Measurements from ENCODE around the gene TANGO2. TPM values are rescaled to one million over a fixed set of nuclear protein-coding genes. Genes with fewer than 3 reads are reported as not detected.
A peak's percentile ranks its signal among the peaks of the same experiment; 100 is the strongest.

Gene TANGO2
- polyA plus RNA-seq, 1 of the 3 experiments (the other 2 are of a cell fraction): 20.7 TPM

DNA sequence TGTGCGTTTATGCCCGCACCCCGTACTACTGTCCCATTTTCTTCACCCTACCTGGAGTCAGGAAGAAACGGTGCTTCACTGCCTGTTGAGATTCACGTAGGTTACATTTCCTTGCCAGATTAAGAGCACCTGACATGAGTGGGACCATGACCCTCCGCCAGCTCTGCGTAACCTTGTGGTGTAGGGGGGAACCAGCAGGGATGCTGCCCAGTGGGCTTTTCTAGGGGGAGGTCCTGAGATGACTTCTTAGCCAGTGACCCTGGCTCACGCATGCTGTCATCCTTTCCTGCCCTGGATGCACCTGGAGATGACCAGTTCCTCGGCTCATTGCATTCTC is 3.3 kb upstream of the TANGO2 start:
- Histone ChIP-seq H3K9ac (no peak overlapping the region), H3K36me3 (replicated peaks in 1 of 2; ENCODE audit: control insufficient read depth in 1 of 2, insufficient read depth in 2 of 2, low read length in 1 of 2) (no peaks in the 10 kb centered on the region), H3K4me3 (ENCODE audit: low read depth in 2 of 2, low read length in 1 of 2) (peak overlapping the region in 1 of 2 experiments; percentile 69; a peak in 1 of 4 replicates), H3K4me1 (ENCODE audit: control insufficient read depth in 1 of 2, insufficient read depth in 2 of 2, low read depth in 1 of 2, low read length in 1 of 2) (peaks cover 0 to 51% of the 10 kb centered on the region in 2 experiments; a peak in 1 of 4 replicates), H3K9me2 (no peaks in the 10 kb centered on the region), H3K79me2 (ENCODE audit: insufficient read depth) (peaks cover 16% of the 10 kb centered on the region), H3K27ac (ENCODE audit: low read depth in 2 of 2, low read length in 1 of 2) (no peak overlapping the region), H3K4me2 (no peak overlapping the region), H3K27me3 (ENCODE audit: insufficient read depth) (no peaks in the 10 kb centered on the region), H4K20me1 (ENCODE audit: insufficient read depth) (no peaks in the 10 kb centered on the region), H2AFZ (ENCODE audit: low read depth) (no peak overlapping the region), H3F3A (replicated peaks; ENCODE audit: insufficient read depth) (peaks cover 5% of the 10 kb centered on the region), H3K9me3 (no peaks in the 10 kb centered on the region)
- CTCF ChIA-PET: interaction anchor here (0.6 to 6.5 kb wide), 3 partner anchors 37 to 103 kb away, joined by 3 to 46 read pairs (median 5); no protein-coding TSS in a partner anchor
- DNase-seq: no peak
- 82% methylated on average over 7 of the region's 9 CpGs for WGBS (ENCODE audit: low lambda C conversion rate)
- POLR2A ChIA-PET: no interaction called here
- no peak for TF ChIP-seq JUND (IDR thresholded peaks at IDR 0.05)
- TF ChIP-seq SMC3 (IDR thresholded peaks at IDR 0.05; ENCODE audit: low read depth, low read length): no peak

- peaks cover 5% of the 10 kb centered on the region for H3F3A ChIP-seq (replicated peaks; ENCODE audit: insufficient read depth)
- H3K27me3 ChIP-seq (ENCODE audit: insufficient read depth): no peaks in the 10 kb centered on the region
- H3K79me2 ChIP-seq (ENCODE audit: insufficient read depth): peaks cover 20% of the 10 kb centered on the region
- TF ChIP-seq TCF12 (IDR thresholded peaks at IDR 0.05) (no peak), FOXJ3 (CRISPR knock-in tag; IDR thresholded peaks at IDR 0.05) (no peak), TAF1 (IDR thresholded peaks at IDR 0.05; ENCODE audit: borderline replicate concordance, low read depth, low read length) (no peak), EP300 (IDR thresholded peaks at IDR 0.05; ENCODE audit: borderline replicate concordance in 1 of 2, low read depth in 1 of 2, low read length in 1 of 2) (no peak), YY1 (IDR thresholded peaks at IDR 0.05; ENCODE audit: low read depth) (no peak), NFIC (IDR thresholded peaks at IDR 0.05; ENCODE audit: borderline replicate concordance) (no peak), TEAD4 (IDR thresholded peaks at IDR 0.05; ENCODE audit: borderline replicate concordance, insufficient read depth) (no peak), SMC3 (IDR thresholded peaks at IDR 0.05; ENCODE audit: low read depth, low read length) (no peak), CTCF (IDR thresholded peaks at IDR 0.05) (no peak), CHD2 (IDR thresholded peaks at IDR 0.05; ENCODE audit: low read length, partially characterized antibody) (no peak), FOXM1 (IDR thresholded peaks at IDR 0.05; ENCODE audit: low read depth) (no peak), ELF1 (IDR thresholded peaks at IDR 0.05) (no peak), REST (IDR thresholded peaks at IDR 0.05; ENCODE audit: low read depth, low read length) (no peak), FOSL2 (IDR thresholded peaks at IDR 0.05; ENCODE audit: borderline replicate concordance, low read depth) (no peak), NRF1 (IDR thresholded peaks at IDR 0.05; ENCODE audit: low read depth, low read length) (no peak), GATA2 (CRISPR knock-in tag; IDR thresholded peaks at IDR 0.05) (no peak), RXRA (IDR thresholded peaks at IDR 0.05; ENCODE audit: borderline replicate concordance, low read depth) (no peak)
- TF ChIP-seq, protein P1, sequence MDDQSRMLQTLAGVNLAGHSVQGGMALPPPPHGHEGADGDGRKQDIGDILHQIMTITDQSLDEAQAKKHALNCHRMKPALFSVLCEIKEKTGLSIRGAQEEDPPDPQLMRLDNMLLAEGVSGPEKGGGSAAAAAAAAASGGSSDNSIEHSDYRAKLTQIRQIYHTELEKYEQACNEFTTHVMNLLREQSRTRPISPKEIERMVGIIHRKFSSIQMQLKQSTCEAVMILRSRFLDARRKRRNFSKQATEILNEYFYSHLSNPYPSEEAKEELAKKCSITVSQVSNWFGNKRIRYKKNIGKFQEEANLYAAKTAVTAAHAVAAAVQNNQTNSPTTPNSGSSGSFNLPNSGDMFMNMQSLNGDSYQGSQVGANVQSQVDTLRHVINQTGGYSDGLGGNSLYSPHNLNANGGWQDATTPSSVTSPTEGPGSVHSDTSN (IDR thresholded peaks at IDR 0.05): no peak
- TF ChIP-seq, protein P2, sequence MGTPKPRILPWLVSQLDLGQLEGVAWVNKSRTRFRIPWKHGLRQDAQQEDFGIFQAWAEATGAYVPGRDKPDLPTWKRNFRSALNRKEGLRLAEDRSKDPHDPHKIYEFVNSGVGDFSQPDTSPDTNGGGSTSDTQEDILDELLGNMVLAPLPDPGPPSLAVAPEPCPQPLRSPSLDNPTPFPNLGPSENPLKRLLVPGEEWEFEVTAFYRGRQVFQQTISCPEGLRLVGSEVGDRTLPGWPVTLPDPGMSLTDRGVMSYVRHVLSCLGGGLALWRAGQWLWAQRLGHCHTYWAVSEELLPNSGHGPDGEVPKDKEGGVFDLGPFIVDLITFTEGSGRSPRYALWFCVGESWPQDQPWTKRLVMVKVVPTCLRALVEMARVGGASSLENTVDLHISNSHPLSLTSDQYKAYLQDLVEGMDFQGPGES (IDR thresholded peaks at IDR 0.05; ENCODE audit: low read depth, low read length): no peak
- H3K4me2 ChIP-seq: no peak overlapping the region
- H3K36me3 ChIP-seq (replicated peaks in 1 of 2; ENCODE audit: control insufficient read depth in 1 of 2, insufficient read depth in 2 of 2, low read length in 1 of 2): no peaks in the 10 kb centered on the region
- H3K27ac ChIP-seq (ENCODE audit: low read depth in 2 of 2, low read length in 1 of 2): no peak overlapping the region
- 49% methylated on average over 4 of the region's 5 CpGs for WGBS (ENCODE audit: low lambda C conversion rate)
- no peaks in the 10 kb centered on the region for H3K9me3 ChIP-seq
- no peak overlapping the region for H2AFZ ChIP-seq (ENCODE audit: low read depth)
- H3K9me2 ChIP-seq: no peaks in the 10 kb centered on the region
- no peak overlapping the region for H3K4me3 ChIP-seq (ENCODE audit: low read depth in 2 of 2, low read length in 1 of 2)
- no peak overlapping the region for H3K9ac ChIP-seq
- peaks cover 0 to 47% of the 10 kb centered on the region in 2 experiments; a peak in 1 of 4 replicates for H3K4me1 ChIP-seq (ENCODE audit: control insufficient read depth in 1 of 2, insufficient read depth in 2 of 2, low read depth in 1 of 2, low read length in 1 of 2)
- ChIA-PET POLR2A (no interaction called here), CTCF (interaction anchor here (0.6 to 6.5 kb wide), 3 partner anchors 15 to 102 kb away, joined by 3 to 46 read pairs (median 3); no protein-coding TSS in a partner anchor)
- DNase-seq: no peak
- H4K20me1 ChIP-seq (ENCODE audit: insufficient read depth): 0 out of 2 replicates have a peak, but pooled peaks cover under 1% of the 10 kb centered on the region
These were observed 2.9 kb upstream of the TANGO2 start for GRCh38 chr22:20018001-20018400.
